Panc1 (cell line): ENCODE data around the gene UCP3. TPM values are rescaled to one million over a fixed set of nuclear protein-coding genes. Genes with fewer than 3 reads are reported as not detected.

Experiments
- ATAC-seq: fragments of 200-7000 bp; cut with Tn5 transposase; 2 replicates; pipeline ENCODE4 v1.9.1; 2020; ENCODE audit warnings: mild to moderate bottlenecking, moderate library complexity
- BruUV-seq: library from RNA; stranded (reverse); fragments of 400-500 nt; replicated peaks from 2 replicates; lab custom pipeline; 2021; lab: Mats Ljungman, UMichigan
- CTCF ChIA-PET: fragments of 300-600 bp; sonication (Branson Sonifier 250); formaldehyde crosslinking; loops from one replicate; lab custom pipeline; 2022; ENCODE audit warnings: antibody characterized with exemption; lab: Charles Lee
- POLR2A ChIA-PET: fragments of 300-600 bp; sonication (Branson Sonifier 250); formaldehyde crosslinking; loops from one replicate; lab custom pipeline; 2022; ENCODE audit warnings: antibody characterized with exemption; lab: Charles Lee
- DNase-seq: peaks from one replicate; pipeline ENCODE4 v3.0.0-alpha.2; 2010; ENCODE audit warnings: low read depth, low spot score
- H3K27ac ChIP-seq: 2 replicates; pipeline ENCODE4 v1.5.1; 2011; ENCODE audit warnings: mild to moderate bottlenecking, low read length, inconsistent platforms
- H3K27me3 ChIP-seq: fragments of 200-500 bp; sonication (Bioruptor generic); 2 replicates; pipeline ENCODE4 v1.6.0; 2014; ENCODE audit warnings: low read length, inconsistent platforms; ENCODE audit not compliant: control insufficient read depth, insufficient read depth
- H3K36me3 ChIP-seq: fragments of 200-500 bp; sonication (Bioruptor generic); 2 replicates; pipeline ENCODE4 v1.5.1; 2014; ENCODE audit warnings: inconsistent platforms, mild to moderate bottlenecking, low read length, moderate library complexity; ENCODE audit not compliant: control insufficient read depth, insufficient read depth
- H3K4me1 ChIP-seq: 2 replicates; pipeline ENCODE4 v1.5.1; 2011; ENCODE audit warnings: inconsistent platforms, mild to moderate bottlenecking, low read length, moderate library complexity; ENCODE audit not compliant: control insufficient read depth, insufficient read depth
- H3K4me3 ChIP-seq, 2 experiments: 2 replicates each; pipeline ENCODE4 v1.5.1; 2011 to 2012; ENCODE audit warnings: low read depth in 2 of 2, low read length in 2 of 2, mild to moderate bottlenecking in 2 of 2, inconsistent platforms in 1 of 2, moderate library complexity in 1 of 2
- H3K9me3 ChIP-seq: fragments of 200-500 bp; sonication (Bioruptor generic); 2 replicates; pipeline ENCODE4 v1.5.1; 2014; ENCODE audit warnings: low read depth, mild to moderate bottlenecking, inconsistent platforms, low read length, moderate library complexity; ENCODE audit not compliant: control insufficient read depth, insufficient read depth
- CTCF ChIP-seq: fragments of 450-650 bp; IDR thresholded peaks from 2 replicates; pipeline ENCODE4 v1.5.1; 2017; ENCODE audit warnings: mild to moderate bottlenecking
- POLR2AphosphoS5 ChIP-seq: IDR thresholded peaks from 2 replicates; pipeline ENCODE4 v1.6.1; 2012; ENCODE audit warnings: mild to moderate bottlenecking, low read depth, low read length, moderate library complexity
- REST ChIP-seq, 2 experiments: IDR thresholded peaks; 2 replicates each; pipeline ENCODE4 v1.6.1; 2011 to 2012; ENCODE audit warnings: low read depth in 2 of 2, control low read depth in 1 of 2, low read length in 1 of 2, mild to moderate bottlenecking in 1 of 2, moderate library complexity in 1 of 2; ENCODE audit not compliant: insufficient read depth in 1 of 2
- SIN3A ChIP-seq: IDR thresholded peaks from 2 replicates; pipeline ENCODE4 v1.6.1; 2012; ENCODE audit warnings: low read depth, mild to moderate bottlenecking, low read length, moderate library complexity, borderline replicate concordance; ENCODE audit not compliant: insufficient read depth
- TCF7L2 ChIP-seq: IDR thresholded peaks from 2 replicates; pipeline ENCODE4 v1.6.1; 2011; ENCODE audit warnings: mild to moderate bottlenecking, low read depth, low read length, inconsistent platforms
- in situ Hi-C: cut with HindIII; loops from 2 replicates; pipeline ENCODE4 v1.10.0; 2016; ENCODE audit warnings: low sequenced_read_pairs, low pct_unique_long_range_greater_than_20kb
- intact Hi-C: fragments of 100-400 bp; cut with micrococcal nuclease; formaldehyde crosslinking; loops from one replicate; pipeline ENCODE4 v1.10.0; 2022; ENCODE audit not compliant: unreplicated experiment
- total RNA-seq: library from RNA; stranded (reverse); gene quantifications from one replicate; pipeline ENCODE4 v1.2.1, GENCODE V29; 2021; ENCODE audit not compliant: unreplicated experiment

UCP3 gene
- total RNA-seq, 1 experiment from 2014 or later: 0.46 TPM

- ATAC-seq (no peak), DNase-seq (no peak)
- no TSS peak for BruUV-seq
- H3K9me3 ChIP-seq: no peaks in the 10 kb centered on the region
- H3K4me1 ChIP-seq: no peaks in the 10 kb centered on the region
- TF ChIP-seq CTCF (no peak), POLR2AphosphoS5 (no peak), TCF7L2 (no peak)
- in situ Hi-C loops (no loop called here), intact Hi-C loops (no loop called here)
- no peaks in the 10 kb centered on the region for H3K27me3 ChIP-seq
- CTCF ChIA-PET: no interaction called here
- POLR2A ChIA-PET: no interaction called here
- H3K27ac ChIP-seq: no peak overlapping the region
- H3K4me3 ChIP-seq: no peak overlapping the region
- no peaks in the 10 kb centered on the region for H3K36me3 ChIP-seq
Observed at GRCh38 chr11:74035264-74035663, 26.4 kb upstream of the UCP3 start.

GRCh38 chr11:74033046-74033445 lies 24.2 kb upstream of the UCP3 start:
- Histone ChIP-seq H3K4me1 (no peaks in the 10 kb centered on the region), H3K9me3 (no peaks in the 10 kb centered on the region), H3K27ac (no peak overlapping the region), H3K36me3 (no peaks in the 10 kb centered on the region), H3K27me3 (no peaks in the 10 kb centered on the region), H3K4me3 (no peak overlapping the region)
- intact Hi-C loops: no loop called here
- no peak for DNase-seq
- no TSS peak for BruUV-seq
- CTCF ChIA-PET: no interaction called here
- ATAC-seq: no peak
- TF ChIP-seq POLR2AphosphoS5 (no peak), SIN3A (no peak), REST (IDR thresholded peaks at IDR 0.05; ENCODE audit: insufficient read depth in 1 of 2, low read depth in 2 of 2, low read length in 1 of 2) (no peak), CTCF (no peak), TCF7L2 (no peak)
- in situ Hi-C loops: no loop called here
- POLR2A ChIA-PET: no interaction called here
